Glomerular visceral epithelial cell (primary cell): ENCODE measurements around the gene LTB.

Experiments
- DNase-seq: peaks from one replicate; pipeline ENCODE4 v3.0.0-alpha.2; 2016; ENCODE audit errors: extremely low spot score

The LTB gene, protein sequence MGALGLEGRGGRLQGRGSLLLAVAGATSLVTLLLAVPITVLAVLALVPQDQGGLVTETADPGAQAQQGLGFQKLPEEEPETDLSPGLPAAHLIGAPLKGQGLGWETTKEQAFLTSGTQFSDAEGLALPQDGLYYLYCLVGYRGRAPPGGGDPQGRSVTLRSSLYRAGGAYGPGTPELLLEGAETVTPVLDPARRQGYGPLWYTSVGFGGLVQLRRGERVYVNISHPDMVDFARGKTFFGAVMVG

DNA sequence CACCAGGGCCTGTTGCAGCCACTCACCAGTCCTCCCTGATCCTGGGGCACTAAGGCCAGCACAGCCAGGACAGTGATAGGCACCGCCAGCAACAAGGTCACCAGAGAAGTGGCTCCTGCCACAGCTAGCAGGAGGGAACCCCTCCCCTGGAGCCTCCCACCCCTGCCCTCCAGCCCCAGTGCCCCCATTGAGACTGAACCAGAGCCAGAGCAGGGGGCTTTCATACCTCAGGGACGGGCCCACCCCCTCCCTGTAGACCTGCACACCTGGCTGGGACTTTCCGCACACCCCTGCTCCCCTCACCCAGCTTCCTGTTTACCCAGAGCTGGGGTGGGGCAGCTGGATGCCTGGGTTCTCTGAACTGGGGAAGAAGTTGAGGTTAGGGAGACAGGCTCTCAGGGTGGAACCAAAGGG is at the start of gene LTB:
LTB (minus strand) TSS at position 195 of the 414 bp plus-strand sequence; CDS start at position 188, 7 bp downstream.
- no peak for DNase-seq

DNA sequence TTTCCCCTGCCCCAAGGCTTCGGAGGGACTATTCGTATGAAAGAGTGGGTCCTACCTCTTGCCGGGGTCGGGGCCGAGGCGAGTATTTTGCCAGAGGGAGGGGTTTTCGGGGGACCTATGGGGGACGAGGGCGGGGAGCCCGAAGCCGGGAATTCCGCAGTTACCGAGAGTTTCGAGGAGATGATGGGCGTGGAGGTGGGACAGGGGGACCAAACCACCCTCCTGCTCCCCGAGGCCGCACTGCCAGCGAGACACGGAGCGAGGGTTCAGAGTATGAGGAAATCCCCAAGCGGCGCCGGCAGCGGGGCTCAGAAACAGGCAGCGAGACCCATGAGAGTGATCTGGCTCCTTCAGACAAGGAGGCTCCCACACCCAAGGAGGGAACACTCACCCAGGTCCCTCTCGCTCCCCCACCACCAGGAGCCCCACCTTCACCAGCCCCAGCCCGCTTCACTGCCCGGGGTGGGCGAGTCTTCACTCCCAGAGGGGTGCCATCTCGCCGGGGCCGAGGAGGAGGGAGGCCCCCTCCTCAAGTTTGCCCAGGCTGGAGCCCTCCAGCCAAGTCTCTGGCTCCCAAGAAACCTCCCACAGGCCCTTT is 49.6 kb upstream of the LTB start:
- no peak for DNase-seq

DNA sequence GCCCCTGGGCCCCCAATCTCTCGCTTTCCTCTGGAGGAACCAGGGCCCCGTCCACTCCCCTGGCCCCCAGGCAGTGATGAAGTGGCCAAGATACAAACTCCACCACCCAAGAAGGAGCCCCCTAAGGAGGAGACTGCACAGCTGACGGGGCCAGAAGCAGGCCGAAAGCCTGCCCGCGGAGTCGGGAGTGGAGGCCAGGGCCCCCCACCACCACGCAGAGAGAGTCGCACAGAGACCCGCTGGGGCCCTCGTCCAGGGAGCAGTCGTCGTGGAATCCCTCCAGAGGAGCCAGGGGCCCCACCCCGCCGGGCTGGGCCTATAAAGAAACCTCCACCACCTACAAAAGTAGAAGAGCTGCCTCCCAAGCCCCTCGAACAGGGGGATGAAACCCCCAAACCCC is 49.0 kb upstream of the LTB start:
- no peak for DNase-seq

DNA sequence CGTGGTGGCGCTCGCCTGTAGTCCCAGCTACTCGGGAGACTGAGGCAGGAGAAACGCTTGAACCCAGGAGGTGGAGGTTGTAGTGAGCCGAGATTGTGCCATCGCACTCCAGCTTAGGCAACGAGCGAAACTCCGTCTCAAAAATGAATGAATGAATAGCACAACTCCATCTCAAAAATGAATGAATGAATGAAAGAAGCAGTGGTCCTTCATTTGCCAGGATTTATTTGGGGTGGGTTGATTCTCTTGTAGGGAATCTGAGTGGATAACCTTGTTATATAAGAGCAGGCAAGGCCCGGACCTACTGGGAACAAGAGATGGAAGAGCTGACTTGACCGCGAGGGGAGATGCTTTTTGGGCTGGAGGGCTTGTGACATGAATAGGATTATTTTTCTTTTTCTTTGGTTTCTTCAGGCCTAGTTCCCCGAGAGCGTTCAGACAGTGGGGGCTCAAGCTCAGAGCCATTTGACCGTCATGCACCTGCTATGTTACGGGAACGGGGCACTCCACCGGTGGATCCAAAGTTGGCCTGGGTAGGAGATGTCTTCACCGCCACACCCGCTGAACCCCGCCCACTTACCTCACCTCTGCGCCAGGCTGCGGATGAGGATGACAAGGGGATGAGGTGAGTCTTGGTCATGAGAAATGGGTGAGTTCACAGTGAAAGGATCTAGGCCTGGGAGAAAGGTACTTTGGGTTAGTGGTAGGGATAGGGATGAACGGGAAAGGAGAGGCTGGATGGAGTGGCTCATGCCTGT is 48.1 kb upstream of the LTB start:
- DNase-seq = no peak

DNA sequence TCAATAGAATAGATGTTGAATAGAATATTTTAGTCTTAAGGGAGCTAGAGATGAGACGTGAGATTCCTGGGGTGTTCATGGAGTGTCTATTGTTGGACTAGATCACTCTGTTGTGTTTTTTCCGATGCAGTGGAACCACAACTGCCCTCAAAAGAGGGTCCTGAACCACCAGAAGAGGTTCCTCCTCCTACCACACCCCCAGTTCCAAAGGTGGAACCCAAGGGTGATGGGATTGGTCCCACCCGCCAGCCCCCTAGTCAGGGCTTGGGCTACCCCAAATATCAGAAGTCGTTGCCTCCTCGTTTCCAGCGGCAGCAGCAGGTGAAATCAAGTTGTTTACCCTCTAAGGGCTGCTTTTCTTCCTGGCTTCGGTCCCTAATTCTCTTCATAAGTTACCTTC is 46.8 kb upstream of the LTB start:
- DNase-seq = no peak

DNA sequence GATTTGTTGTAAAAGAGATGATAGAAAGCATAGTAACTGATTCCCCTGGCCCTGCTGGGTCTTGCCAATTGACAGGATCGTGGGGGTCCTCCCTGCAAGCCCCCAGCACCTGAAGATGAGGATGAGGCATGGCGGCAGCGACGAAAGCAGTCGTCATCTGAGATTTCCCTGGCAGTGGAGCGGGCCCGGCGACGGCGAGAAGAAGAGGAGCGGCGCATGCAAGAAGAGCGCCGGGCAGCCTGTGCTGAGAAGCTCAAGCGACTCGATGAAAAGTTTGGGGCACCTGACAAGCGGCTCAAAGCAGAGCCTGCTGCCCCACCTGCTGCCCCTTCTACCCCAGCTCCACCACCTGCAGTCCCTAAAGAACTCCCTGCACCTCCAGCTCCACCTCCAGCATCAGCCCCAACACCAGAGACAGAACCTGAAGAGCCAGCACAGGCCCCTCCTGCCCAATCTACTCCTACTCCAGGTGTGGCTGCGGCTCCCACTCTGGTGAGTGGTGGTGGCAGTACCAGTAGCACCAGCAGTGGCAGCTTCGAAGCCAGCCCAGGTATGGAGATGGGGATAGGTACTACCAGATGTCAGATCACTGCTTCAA is 45.6 kb upstream of the LTB start:
- no peak for DNase-seq

DNA sequence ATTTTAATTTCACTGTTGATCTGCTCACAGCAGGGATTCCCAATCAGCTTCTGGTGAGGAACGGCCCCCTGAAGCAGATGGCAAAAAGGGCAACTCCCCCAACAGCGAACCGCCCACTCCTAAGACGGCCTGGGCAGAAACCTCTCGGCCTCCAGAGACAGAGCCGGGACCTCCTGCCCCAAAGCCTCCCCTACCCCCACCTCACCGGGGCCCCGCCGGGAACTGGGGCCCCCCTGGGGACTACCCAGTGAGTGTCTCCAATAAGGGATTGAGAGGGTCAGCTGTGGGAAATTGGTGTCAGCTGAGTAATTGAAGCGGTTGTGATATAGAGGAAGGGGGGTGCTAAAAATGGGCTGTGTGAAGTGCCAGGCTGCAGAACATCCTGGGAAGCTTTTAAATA is 44.7 kb upstream of the LTB start:
- DNase-seq = no peak

DNA sequence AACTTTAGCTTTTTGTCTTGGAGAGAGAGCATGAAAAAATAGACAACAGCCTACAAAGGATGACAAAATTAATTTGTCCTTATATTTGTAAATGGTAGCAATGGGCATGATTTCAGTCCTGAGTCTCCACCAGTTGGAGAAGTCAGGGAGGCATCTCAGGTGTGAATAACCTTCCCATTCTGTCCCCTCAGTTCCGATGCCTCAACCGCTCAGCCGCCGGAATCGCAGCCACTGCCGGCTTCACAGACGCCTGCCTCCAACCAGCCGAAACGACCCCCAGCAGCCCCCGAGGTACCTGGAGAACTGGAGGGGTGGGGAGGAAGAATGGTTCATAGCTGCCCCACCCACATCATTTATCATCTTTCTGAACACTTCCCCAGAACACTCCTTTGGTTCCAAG is 41.8 kb upstream of the LTB start:
- no peak for DNase-seq

DNA sequence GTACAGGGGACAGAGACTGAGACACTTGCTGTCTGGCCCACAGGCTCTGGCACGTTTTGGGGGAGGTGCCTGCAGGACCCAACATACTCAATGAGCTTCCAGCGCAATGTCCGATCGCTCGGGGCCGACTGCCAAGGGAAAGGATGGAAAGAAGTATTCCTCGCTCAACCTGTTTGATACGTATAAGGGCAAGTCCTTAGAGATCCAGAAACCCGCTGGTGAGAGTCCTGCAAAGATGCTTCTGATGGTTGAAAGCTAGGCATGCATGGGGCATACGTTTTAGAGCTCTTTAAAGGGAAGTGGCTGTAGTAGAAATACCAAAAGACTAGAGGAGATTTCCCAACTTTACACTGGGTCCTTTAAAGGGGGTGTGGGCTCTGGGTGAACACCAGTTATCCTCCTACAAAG is 40.5 kb upstream of the LTB start:
- no peak for DNase-seq

DNA sequence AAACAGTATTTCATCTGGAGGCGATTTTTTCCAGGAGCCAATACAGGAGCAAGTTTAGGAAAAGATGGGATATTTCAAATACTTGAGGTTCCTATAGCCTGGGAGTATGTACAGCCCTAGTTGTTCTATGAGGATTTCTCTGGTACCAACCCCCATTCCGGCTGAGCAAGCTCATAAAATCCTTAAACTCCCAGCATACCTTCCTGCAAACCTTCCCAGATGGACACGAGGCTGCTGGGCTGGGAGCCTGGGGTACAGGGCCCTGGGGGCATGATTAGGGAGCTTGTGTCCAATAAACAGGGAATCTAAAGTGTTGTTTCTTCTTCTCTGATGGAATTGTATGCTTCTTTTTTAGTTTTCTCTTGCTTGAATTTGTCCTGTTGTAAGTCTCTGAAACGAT is 39.8 kb upstream of the LTB start:
- no peak for DNase-seq

DNA sequence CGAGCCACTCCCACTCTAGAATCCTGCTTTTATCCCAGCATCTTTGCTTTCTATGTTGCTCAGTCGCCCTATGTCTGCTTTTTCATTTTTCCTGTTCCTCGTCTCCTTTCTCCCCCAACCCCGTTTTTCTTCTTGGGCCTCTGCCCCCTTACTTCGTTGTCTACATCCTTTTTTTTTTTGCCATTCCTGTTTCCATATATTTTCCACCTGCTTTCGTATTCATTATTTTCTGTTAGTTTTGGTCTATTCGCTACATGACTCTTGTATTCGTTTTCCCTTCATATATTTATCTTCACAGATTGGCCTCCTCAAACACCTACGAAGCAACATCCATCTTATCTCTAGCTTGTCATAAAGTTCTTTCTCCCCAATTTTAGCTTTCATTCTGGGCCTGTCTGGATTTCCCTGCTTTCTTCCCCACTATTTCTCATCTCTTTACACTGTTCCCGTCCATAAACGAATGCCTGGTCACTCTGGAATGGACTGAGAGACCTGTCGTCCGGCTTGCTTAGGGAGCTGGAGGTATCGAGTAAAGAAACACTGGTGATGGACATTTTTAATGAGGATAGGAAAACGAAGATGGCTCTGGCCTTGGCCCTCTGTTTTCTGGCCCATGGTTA is 39.2 kb upstream of the LTB start:
- no peak for DNase-seq

DNA sequence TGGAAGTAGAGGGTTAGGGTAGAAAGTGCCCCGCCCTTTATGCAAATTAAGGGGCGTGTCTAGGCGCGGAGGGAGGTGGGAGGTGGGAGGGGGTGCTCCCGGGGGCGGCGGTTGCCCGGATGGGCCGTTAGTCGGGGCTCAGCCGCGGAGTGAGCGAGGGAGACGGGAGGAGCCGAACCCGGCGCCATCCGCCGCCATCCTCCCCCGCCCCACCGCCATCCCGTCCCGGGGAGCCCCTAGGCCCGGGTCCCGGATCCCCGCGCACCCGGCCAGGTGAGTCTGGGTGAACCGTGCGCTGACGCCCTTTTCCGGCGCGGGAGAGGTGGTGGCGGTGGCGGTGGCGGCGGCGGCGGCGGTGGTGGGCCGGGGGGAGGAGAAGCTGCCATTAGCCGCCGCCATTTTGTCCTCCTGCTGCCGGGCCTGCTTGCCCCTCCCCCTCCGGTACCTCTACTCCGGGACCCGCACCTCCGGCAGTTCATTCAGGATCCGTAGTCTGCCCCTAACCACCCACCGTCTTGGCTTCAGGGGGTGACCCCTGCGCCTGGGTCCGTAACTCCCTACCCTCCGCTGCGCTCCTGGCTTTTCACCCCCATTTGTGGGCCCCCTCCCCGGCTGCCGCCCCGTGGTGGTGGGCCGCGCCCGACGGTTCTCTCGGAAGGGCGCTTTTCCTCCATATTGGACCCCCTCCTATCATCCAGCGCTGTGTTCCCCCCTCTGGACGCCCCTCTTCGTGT is 38.5 kb upstream of the LTB start, which contains the start of gene PRRC2A:
PRRC2A (plus strand) TSS at position 130 of the 734 bp plus-strand sequence. CDS start 2,075 bp downstream, outside the sequence.
- DNase-seq = no peak

DNA sequence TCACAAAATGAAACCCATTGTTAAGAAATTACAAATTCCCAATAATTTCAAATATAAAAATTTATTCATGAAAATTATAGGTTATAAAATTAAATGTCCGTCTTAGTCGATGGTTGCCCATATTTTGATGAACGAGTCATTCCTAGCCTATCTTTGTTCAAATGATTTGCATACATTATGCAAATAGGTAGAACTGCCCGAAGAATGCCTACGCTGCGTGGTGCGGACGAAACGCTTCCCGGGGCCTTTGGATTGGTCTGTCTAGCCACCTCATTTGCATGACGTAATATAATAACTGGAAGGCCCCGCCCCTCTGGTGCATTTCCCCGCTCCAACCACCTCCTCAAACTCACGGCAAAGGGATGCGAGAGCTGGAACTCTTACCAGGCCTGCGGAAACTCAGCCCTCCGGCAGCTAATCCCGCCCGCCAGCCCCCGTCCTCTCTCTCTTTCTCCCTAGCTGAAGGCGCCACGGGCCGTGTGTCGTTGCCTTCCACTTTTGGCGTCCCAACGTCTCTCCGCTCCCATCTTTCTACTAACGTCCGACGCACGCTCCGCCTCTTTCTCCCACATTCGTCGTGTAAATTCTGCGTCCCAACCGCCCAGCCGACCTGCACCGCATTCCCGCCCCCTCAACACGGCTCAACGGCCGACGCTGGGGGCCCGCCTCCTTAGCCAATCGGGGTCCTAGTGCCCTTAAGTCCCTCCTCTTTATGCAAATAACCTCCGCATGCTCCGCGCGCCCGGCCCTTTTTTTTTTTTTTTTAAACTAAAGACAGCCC is 37.8 kb upstream of the LTB start:
- peak; percentile 100 for DNase-seq

DNA sequence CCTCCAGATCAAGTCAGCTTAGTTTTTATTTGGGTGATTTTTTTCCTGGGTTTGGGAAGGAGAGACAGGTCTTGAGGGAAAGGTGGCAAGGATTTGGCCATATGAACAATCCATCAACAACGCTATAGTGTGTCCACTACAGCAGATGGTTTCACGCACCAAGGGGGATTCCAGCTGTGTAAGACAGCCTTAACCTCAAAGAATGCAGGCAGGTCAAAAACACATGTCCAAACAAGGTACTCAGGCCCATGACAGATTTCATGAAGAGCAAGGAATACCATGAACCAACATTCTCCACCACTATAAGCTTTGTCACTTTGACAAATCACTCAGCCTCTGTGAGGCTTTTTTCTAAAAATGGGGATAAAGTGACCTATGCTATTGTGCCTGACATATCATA is 34.8 kb upstream of the LTB start:
- DNase-seq = no peak

DNA sequence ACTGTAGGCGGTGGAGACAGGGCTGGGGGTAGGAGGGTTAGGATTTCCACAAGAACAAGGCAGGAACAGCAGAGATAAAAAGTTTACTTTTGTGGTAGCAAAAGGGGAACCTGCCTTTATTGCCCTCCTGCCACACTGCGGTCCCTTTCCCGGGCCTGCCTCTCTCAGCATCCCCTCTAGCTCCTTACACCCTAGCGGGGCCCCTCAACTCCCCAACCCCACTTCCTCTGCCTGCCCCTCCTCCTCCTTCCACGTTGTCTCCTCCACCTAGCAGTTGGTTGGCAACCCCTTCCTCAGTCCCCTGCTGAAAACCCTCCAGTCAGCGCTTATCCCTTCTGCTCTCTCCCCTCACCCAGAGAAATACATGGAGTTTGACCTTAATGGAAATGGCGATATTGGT is 33.5 kb upstream of the LTB start:
- DNase-seq = no peak

DNA sequence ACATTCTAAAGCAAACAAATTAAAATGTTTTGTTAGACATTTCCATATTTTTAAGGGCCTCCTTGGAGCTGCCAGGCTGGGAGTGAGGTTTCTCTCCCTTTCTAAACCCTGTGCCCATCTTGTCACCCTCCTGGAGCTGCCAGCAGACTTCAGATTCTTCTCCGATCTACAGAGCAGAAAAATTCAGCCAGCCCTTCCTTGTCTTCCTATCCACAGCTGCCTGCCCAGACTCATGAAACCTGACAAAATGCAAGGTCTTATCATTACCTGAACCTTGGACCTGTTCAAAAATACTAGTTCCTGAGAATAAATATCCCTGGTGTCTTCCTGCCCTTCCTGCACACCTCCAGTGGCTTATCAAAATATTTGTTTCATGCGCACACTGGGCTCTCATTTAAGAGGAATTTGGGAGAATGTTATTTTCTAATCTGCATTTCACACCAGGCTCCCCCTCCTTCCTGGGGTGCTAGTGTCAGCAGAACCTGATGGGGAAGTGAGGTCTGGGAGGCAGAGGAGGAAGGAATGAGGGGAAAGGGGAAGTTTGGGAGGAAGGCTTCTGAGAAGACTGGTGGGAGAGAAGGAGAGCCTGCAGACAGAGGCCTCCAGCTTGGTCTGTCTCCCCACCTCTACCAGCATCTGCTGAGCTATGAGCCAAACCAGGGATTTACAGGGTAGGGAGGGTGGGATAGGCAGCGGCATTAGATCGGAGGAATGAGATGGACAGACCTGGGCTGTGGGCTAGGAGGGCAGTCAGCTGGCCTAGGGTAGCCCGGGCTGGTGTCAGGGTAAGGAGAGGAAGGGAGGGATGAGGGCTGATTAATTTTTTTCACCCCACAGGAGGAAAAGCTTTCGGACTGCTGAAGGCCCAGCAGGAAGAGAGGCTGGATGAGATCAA is 32.7 kb upstream of the LTB start, which contains the start of gene AIF1:
AIF1 (plus strand) TSS at position 551 of the 895 bp plus-strand sequence; CDS start at position 647, 96 bp downstream.
- DNase-seq = no peak

DNA sequence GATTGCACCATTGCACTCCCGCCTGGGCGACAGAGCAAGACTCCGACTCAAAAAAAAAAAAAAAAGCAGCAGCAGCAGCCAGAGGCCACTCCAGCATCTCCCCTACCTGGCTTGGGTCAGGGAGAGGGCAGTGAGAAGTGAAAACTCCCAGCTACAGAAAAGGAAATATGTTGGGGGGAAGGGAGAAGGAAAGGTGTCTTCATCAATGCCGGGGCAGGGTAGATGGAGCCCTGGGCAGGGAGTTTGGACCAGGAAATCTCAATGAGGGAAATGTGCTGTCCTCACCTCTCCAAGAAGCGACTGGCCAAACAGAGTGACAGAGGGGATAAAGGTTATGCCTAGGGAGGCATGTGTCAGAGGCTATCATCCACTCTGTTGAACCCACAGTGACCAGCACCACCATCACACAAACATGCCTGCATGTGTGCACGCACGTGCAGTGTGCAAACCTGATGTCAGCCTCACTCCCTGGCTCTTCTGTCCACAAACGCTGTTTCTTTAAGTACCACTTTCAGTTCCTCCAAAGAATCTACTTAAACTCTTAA is 31.9 kb upstream of the LTB start:
- DNase-seq = no peak

DNA sequence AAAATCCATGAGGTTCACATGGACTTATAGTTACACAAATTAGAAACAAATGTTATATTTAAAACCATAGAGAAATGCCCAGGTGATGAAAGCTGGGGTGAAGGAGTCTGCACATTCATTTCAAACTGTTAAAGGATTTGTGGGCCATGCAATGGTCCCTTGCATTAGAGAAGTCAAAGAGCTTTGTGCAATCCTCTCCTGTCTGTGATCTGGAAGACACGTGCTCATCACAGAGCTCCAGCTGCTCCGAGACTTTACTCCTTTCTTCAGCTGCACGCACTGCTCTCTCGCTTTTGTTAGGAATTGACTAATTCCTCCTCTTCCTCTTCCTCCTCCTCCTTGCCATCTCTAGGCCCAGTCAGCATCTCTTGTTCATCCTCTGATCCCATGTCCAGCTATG is 28.7 kb upstream of the LTB start:
- no peak for DNase-seq
